Mesenchymal stem cell (in vitro differentiated cells and primary cell): Measurements from ENCODE around the gene PPDPF.
"Not testable (repeated sequence)": the region's sequence is repeated elsewhere in the genome, so short reads cannot be mapped to it uniquely, and the experiment has no call there.

Source experiments
- DNase-seq: peaks from one replicate; pipeline ENCODE4 v3.0.0-alpha.2; 2013
- H2AFZ ChIP-seq: one replicate; pipeline ENCODE4 v1.6.1; 2013; ENCODE audit warnings: low read depth, mild to moderate bottlenecking, control low read depth, inconsistent platforms, low read length, moderate library complexity
- H2AK5ac ChIP-seq: 2 replicates; pipeline ENCODE4 v1.6.1; 2013; ENCODE audit warnings: low read length, moderate library complexity, mild to moderate bottlenecking, inconsistent platforms; ENCODE audit not compliant: severe bottlenecking
- H2BK120ac ChIP-seq: one replicate; pipeline ENCODE4 v1.6.1; 2013; ENCODE audit warnings: low read depth, mild to moderate bottlenecking, inconsistent platforms, low read length, moderate library complexity
- H2BK12ac ChIP-seq, 2 experiments: one replicate each; pipeline ENCODE4 v1.6.1; 2013; ENCODE audit warnings: inconsistent platforms in 2 of 2, low read length in 2 of 2, mild to moderate bottlenecking in 2 of 2, moderate library complexity in 2 of 2, control low read depth in 1 of 2
- H2BK15ac ChIP-seq: one replicate; pipeline ENCODE4 v1.6.1; 2013; ENCODE audit warnings: mild to moderate bottlenecking, low read depth, inconsistent platforms; ENCODE audit not compliant: poor library complexity, severe bottlenecking
- H2BK5ac ChIP-seq: 2 replicates; pipeline ENCODE4 v1.6.1; 2013; ENCODE audit warnings: low read depth, mild to moderate bottlenecking, low read length, control low read depth, inconsistent platforms; ENCODE audit not compliant: poor library complexity, severe bottlenecking
- H3K14ac ChIP-seq, 2 experiments: one replicate each; pipeline ENCODE4 v1.6.1; 2013; ENCODE audit warnings: inconsistent platforms in 2 of 2, low read length in 2 of 2, control low read depth in 1 of 2, mild to moderate bottlenecking in 1 of 2, moderate library complexity in 1 of 2
- H3K18ac ChIP-seq, 2 experiments: one replicate each; pipeline ENCODE4 v1.6.1; 2013; ENCODE audit warnings: inconsistent platforms in 2 of 2, low read length in 2 of 2, control low read depth in 1 of 2, low read depth in 1 of 2, mild to moderate bottlenecking in 1 of 2
- H3K23ac ChIP-seq, 2 experiments: one replicate each; pipeline ENCODE4 v1.6.1; 2013; ENCODE audit warnings: inconsistent platforms in 2 of 2, low read length in 2 of 2, mild to moderate bottlenecking in 2 of 2, moderate library complexity in 2 of 2, control low read depth in 1 of 2
- H3K27ac ChIP-seq: 2 replicates; pipeline ENCODE4 v1.5.1; 2013; ENCODE audit warnings: mild to moderate bottlenecking, moderate library complexity, low read length, control low read depth, inconsistent platforms; ENCODE audit not compliant: poor library complexity, severe bottlenecking
- H3K27me3 ChIP-seq, 2 experiments: 2 replicates each; pipeline versions ENCODE4 v1.6.1 to v1.7.0; 2013; ENCODE audit warnings: low read length in 2 of 2, mild to moderate bottlenecking in 2 of 2, moderate library complexity in 2 of 2, control low read depth in 1 of 2, inconsistent platforms in 1 of 2; ENCODE audit not compliant: control insufficient read depth in 1 of 2, insufficient read depth in 1 of 2
- H3K36me3 ChIP-seq, 2 experiments: 2 replicates each; pipeline versions ENCODE4 v1.6.1 to v1.7.0; 2013; ENCODE audit warnings: low read length in 2 of 2, control low read depth in 1 of 2, inconsistent platforms in 1 of 2, low read depth in 1 of 2, mild to moderate bottlenecking in 1 of 2; ENCODE audit not compliant: insufficient read depth in 2 of 2, control insufficient read depth in 1 of 2
- H3K4ac ChIP-seq, 2 experiments: one replicate each; pipeline ENCODE4 v1.6.1; 2013; ENCODE audit warnings: inconsistent platforms in 2 of 2, low read length in 2 of 2, mild to moderate bottlenecking in 2 of 2, moderate library complexity in 2 of 2, control low read depth in 1 of 2, low read depth in 1 of 2
- H3K4me1 ChIP-seq: 2 replicates; pipeline ENCODE4 v1.6.1; 2013; ENCODE audit warnings: low read depth, low read length, control low read depth; ENCODE audit not compliant: control insufficient read depth, insufficient read depth
- H3K4me2 ChIP-seq: 2 replicates; pipeline ENCODE4 v1.6.1; 2013; ENCODE audit warnings: low read length, mild to moderate bottlenecking, inconsistent platforms; ENCODE audit not compliant: poor library complexity, severe bottlenecking
- H3K4me3 ChIP-seq, 2 experiments: 2 replicates each; pipeline versions ENCODE4 v1.5.1 to v1.7.0; 2013; ENCODE audit warnings: low read length in 2 of 2, mild to moderate bottlenecking in 2 of 2, control low read depth in 1 of 2, low read depth in 1 of 2; ENCODE audit not compliant: insufficient read depth in 1 of 2
- H3K79me1 ChIP-seq: replicated peaks from 2 replicates; pipeline ENCODE4 v1.6.1; 2013; ENCODE audit warnings: mild to moderate bottlenecking, control low read depth, low read length, inconsistent platforms; ENCODE audit not compliant: poor library complexity, severe bottlenecking
- H3K9ac ChIP-seq: 2 replicates; pipeline ENCODE4 v1.7.0; 2013; ENCODE audit warnings: mild to moderate bottlenecking, low read length, moderate library complexity
- H3K9me3 ChIP-seq: 2 replicates; pipeline ENCODE4 v1.7.0; 2013; ENCODE audit warnings: mild to moderate bottlenecking, low read length; ENCODE audit not compliant: control insufficient read depth
- H4K8ac ChIP-seq: one replicate; pipeline ENCODE4 v1.6.1; 2013; ENCODE audit warnings: inconsistent platforms, mild to moderate bottlenecking, low read length, moderate library complexity
- H4K91ac ChIP-seq: one replicate; pipeline ENCODE4 v1.6.1; 2013; ENCODE audit warnings: mild to moderate bottlenecking, low read length, inconsistent platforms
- WGBS: methylation state at CpG from one replicate; pipeline ENCODE4 v1.1.7; 2013; ENCODE audit warnings: mixed read lengths; 5-methylcytosine and 5-hydroxymethylcytosine counted together

PPDPF gene

DNA sequence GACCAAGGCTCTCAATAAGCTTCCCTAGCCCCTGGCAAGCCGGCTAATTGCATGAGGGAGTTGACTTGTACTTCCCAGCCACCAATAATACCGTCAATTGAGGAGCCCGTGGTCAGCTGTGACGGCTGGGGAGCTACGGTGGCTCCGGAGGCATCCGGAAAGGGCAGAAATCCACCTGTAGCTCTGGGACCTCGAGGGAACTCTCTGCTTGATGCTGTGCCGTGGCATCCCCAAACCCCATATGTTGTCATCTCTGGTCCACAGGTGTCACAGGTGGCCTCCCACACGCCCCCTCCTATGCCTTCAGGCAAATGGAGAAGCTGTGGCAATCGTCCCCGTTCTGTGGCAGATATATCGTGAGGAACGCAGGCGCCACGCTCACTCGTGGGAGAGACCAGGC lies 42.6 kb upstream of the PPDPF start:
- H3K4me1 ChIP-seq: peaks cover 11% of the 10 kb centered on the region
- no peak overlapping the region for H2BK15ac ChIP-seq
- no peak for DNase-seq
- H3K27me3 ChIP-seq: peaks cover 62 to 84% of the 10 kb centered on the region in 2 experiments
- H3K23ac ChIP-seq: no peak overlapping the region
- H4K8ac ChIP-seq: no peak overlapping the region
- no peak overlapping the region for H2BK5ac ChIP-seq
- no peaks in the 10 kb centered on the region for H3K79me1 ChIP-seq
- H3K18ac ChIP-seq: no peak overlapping the region
- no peaks in the 10 kb centered on the region for H3K9me3 ChIP-seq
- no peak overlapping the region for H3K4me3 ChIP-seq
- no peak overlapping the region for H3K4me2 ChIP-seq
- no peak overlapping the region for H2AK5ac ChIP-seq
- H3K4ac ChIP-seq: no peak overlapping the region
- H3K36me3 ChIP-seq: no peaks in the 10 kb centered on the region
- H3K27ac ChIP-seq: no peak overlapping the region
- no peak overlapping the region for H2BK120ac ChIP-seq
- peak overlapping the region; percentile 20 for H4K91ac ChIP-seq
- H3K14ac ChIP-seq: no peak overlapping the region
- no peak overlapping the region for H2BK12ac ChIP-seq
- WGBS: 82% methylated on average over 17 of the region's 17 CpGs
- no peak overlapping the region for H3K9ac ChIP-seq
- H2AFZ ChIP-seq: no peak overlapping the region

DNA sequence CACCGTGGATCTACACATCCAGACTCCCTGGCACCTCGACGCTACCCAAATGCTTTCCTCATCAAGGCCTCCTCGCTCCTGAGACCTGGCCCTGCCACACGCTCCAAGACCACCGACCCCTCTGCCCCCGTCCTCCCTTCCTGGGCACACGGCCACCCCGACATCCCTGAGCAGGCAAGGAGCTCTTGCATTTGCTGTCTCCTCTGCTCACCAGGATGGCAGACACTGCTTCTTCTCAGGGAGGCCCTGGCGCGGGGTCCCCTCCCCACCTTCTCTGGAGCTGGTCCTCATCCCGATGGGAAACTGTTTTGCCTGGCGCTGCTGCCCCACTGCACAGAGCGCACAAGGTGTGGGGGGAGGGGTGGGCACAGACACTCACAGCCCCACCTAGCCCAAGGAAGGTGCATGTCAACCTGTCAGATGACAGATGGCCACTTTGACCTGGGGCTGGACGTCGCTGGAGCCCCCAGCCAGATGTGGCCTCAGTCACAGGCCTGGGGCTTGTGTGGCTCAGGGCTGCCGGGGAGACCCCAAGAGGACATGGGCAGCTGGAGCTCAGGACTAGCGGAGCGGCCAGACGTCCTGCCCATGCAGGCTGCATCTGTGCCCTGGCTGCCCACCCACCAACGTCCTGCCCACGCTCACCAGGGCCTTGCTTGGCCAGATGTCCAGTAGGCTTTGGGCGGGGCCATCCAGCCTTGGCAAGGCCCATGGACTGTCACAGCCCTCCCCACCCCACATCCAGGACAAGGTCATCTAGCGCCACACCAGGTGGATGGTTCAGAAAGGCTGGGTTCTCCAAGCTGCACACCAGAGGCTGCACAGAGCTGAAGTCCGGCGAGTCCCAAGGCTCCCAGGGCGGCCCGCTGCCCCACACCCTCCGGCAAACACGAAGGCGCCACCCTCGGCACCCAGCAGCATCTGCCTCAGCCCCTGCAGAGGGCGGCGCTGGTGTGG lies 41.9 kb upstream of the PPDPF start:
- Histone ChIP-seq H3K27ac (no peak overlapping the region), H3K4me1 (peaks cover 15% of the 10 kb centered on the region), H3K27me3 (peaks cover 60 to 82% of the 10 kb centered on the region in 2 experiments), H3K18ac (no peak overlapping the region), H2BK5ac (no peak overlapping the region), H3K4ac (no peak overlapping the region), H4K91ac (no peak overlapping the region), H3K9me3 (no peaks in the 10 kb centered on the region), H2BK15ac (no peak overlapping the region), H3K23ac (no peak overlapping the region), H3K14ac (no peak overlapping the region), H3K9ac (no peak overlapping the region), H3K4me3 (no peak overlapping the region), H3K79me1 (no peaks in the 10 kb centered on the region), H2AFZ (no peak overlapping the region), H2BK12ac (no peak overlapping the region), H3K4me2 (no peak overlapping the region), H4K8ac (no peak overlapping the region), H2AK5ac (no peak overlapping the region), H2BK120ac (no peak overlapping the region), H3K36me3 (no peaks in the 10 kb centered on the region)
- WGBS: 90% methylated on average over 34 of the region's 34 CpGs
- no peak for DNase-seq

DNA sequence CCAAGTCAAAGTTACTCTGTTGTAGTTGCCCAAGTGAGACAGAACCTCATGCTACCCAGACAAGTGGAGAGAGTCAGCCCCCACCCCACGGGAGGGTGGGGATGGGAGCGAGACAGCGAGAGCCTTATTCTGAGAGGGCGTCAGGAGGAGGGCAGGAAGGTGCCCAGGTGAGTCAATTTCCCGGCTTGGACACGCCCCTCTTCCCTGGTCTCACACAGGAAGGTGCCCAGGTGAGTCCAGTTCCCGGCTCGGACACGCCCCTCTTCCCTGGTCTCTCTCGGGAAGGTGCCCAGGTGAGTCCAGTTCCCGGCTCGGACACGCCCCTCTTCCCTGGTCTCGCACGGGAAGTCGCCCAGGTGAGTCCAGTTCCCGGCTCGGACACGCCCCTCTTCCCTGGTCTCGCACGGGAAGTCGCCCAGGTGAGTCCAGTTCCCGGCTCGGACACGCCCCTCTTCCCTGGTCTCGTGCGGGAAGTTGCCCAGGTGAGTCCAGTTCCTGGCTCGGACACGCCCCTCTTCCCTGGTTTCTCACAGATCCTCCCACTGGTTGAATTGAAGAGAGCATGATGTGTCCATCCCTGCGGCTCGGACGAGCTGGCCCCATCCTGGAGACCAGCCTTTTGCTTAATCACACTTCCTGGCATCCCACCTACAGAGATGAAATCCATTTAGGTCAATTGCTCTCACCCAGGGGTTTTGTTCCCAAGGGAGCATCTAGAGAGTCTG lies 40.7 kb upstream of the PPDPF start:
- not testable (repeated sequence) for H3K4me2 ChIP-seq, H3K9ac ChIP-seq, H3K14ac ChIP-seq, H2BK15ac ChIP-seq, H3K9me3 ChIP-seq, H3K23ac ChIP-seq, H2BK12ac ChIP-seq, H3K36me3 ChIP-seq, H2BK5ac ChIP-seq, H2AFZ ChIP-seq, H3K27ac ChIP-seq, H4K8ac ChIP-seq, H3K18ac ChIP-seq, DNase-seq, H2AK5ac ChIP-seq, H2BK120ac ChIP-seq, H4K91ac ChIP-seq, H3K4me3 ChIP-seq, H3K79me1 ChIP-seq, H3K4ac ChIP-seq
- 69% methylated on average over 32 of the region's 32 CpGs for WGBS
- Histone ChIP-seq H3K27me3 (peaks cover 59 to 71% of the 10 kb centered on the region in 2 experiments), H3K4me1 (peaks cover 17% of the 10 kb centered on the region)

DNA sequence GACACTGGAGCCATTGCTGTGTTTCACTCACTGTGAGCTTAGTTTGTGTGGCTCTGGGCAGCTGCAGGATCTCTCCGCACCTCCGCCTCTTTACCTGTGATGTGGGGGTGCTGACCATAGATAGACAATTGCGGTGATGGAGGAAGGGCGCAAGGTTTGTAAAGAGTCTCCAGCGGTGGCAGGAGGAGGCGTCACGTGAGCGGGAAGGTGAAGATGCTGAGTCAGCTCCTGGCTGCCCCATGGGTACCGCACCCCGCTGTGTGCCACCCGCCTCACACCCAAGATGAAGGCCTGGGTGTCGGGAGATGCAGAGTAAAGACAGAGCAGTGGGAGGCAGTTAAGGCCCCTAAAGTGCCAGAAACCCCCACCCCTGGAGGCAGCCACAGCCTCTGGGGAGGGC lies 39.1 kb upstream of the PPDPF start:
- H3K18ac ChIP-seq: no peak overlapping the region
- H3K27ac ChIP-seq: no peak overlapping the region
- no peaks in the 10 kb centered on the region for H3K9me3 ChIP-seq
- no peak overlapping the region for H3K23ac ChIP-seq
- H4K8ac ChIP-seq: no peak overlapping the region
- no peak overlapping the region for H2BK5ac ChIP-seq
- H3K36me3 ChIP-seq: no peaks in the 10 kb centered on the region
- H3K14ac ChIP-seq: no peak overlapping the region
- no peak overlapping the region for H3K4me3 ChIP-seq
- no peak overlapping the region for H2AFZ ChIP-seq
- no peak overlapping the region for H2AK5ac ChIP-seq
- no peak overlapping the region for H2BK12ac ChIP-seq
- no peaks in the 10 kb centered on the region for H3K79me1 ChIP-seq
- DNase-seq: no peak
- no peak overlapping the region for H2BK15ac ChIP-seq
- no peak overlapping the region for H3K9ac ChIP-seq
- H4K91ac ChIP-seq: no peak overlapping the region
- H3K4me2 ChIP-seq: no peak overlapping the region
- no peak overlapping the region for H3K4ac ChIP-seq
- H2BK120ac ChIP-seq: no peak overlapping the region
- 72% methylated on average over 10 of the region's 12 CpGs for WGBS
- peaks cover 17% of the 10 kb centered on the region for H3K4me1 ChIP-seq
- H3K27me3 ChIP-seq: peaks cover 60 to 75% of the 10 kb centered on the region in 2 experiments
